HG03135 (cell line): ENCODE data around the gene NSG1.
"Not testable (repeated sequence)": the region's sequence is repeated elsewhere in the genome, so short reads cannot be mapped to it uniquely, and the experiment has no call there.

Source experiments
- ATAC-seq: cut with Tn5 transposase; IDR thresholded peaks from one replicate; pipeline ENCODE4 v1.9.1; 2021; ENCODE audit warnings: mild to moderate bottlenecking, moderate library complexity; ENCODE audit not compliant: unreplicated experiment

NSG1 gene

DNA sequence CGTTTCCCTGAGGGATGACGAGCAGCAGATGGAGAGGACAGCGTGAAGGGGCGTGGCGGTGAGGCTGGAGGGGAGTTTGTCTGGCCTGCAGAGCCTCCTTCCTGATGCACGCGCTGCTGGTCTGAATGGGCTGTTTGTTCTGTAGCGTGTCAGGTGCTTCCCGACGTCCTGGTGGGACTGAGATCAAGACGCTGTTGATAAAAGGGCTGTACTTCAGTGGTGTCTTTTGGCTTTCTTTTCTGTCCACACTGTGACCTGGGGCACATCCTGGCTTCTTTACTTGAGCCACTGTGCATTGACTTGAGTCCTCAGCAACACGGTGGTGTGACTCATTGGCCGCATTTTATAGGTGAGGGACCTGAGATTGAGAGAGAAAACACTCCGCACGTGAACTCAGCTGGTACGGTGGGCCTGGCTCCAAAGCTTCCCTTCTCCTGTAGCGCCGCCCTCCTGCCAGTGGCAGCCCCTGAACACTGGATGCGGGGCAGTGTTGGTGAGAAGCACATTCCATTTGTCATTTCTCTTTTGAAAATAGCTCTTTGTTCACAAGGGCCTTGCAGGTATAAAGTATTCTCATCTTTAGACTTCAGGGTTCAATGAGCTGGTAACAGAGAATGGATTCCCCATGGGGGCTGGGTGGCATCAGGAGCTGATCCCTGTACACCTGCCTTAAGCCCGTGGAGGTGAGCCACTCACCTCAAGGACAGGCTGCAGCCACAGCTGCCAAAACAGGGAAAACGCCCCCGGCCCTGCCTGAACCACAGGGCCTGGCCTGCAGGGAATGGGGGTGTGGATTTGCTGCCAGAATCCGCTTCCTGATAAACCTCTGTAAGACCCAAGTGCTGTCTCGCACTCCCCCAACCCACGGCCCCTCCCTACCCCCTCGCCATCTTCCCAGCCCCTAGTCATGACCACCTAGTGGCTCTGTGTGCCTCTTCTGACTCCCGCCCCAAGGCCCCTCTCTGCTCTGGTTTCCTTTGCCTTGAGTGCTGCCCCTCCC lies 29.2 kb downstream of the NSG1 start:
- no peak for ATAC-seq

DNA sequence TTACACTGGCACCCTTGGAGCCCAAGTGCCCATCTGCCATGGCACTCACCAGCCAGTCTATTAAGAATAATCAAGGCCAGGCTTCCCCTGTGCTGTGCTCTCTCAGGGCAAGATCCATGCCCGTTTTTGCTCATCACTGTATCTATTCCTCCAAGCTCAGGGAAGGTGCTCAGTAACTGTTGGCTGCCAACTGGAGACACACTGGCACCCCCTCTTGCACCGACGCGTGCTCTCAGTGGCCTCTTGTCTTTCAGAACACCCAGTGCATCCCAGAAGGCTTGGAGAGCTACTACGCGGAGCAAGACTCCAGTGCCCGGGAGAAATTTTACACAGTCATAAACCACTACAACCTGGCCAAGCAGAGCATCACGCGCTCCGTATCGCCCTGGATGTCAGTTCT lies 30.1 kb downstream of the NSG1 start:
- no peak for ATAC-seq

GRCh38 chr4:4417886-4418285 lies 31.0 kb downstream of the NSG1 start:
- ATAC-seq, result no peak

DNA sequence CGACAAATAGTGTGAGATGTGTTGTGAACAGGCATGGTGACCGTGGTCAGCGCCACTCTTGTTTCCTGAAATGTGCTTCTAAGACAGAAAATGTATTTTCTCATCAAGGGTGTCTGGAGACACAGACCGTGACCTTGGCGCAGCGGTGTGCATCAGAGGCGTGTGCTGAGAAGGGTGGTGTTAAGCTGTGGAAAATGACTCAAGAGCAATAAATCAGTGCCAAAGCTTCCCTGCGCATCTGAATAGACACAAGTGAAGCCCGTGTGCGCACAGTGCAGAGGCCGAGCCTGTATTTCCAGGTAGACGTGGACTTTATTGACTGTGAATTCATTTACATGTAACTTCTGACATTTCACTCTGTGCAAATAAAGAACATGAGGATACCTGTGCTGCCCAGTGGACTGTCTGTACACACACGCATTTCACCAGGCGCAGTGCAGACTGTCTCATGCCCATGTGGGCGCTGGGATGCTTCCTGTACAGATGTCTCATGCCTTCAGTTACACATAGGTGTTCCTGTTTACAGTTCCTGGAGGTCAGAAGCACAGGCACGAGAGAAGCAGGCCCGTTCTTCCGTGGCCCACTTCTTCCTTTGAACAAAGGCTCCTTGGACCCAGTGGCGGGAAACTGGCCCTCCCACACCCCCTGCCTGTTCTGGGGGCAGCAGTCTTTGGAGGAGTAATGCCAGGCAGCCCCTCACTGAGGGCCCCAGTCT lies 31.9 kb downstream of the NSG1 start:
- ATAC-seq, result no peak

- ATAC-seq, result no peak
Measured at GRCh38 chr4:4419896-4420295, 33.0 kb downstream of the NSG1 start.

- no peak for ATAC-seq
Measured at GRCh38 chr4:4420421-4420820, 33.5 kb downstream of the NSG1 start.

- no peak for ATAC-seq
Measured at GRCh38 chr4:4421356-4421755, 34.5 kb downstream of the NSG1 start.

GRCh38 chr4:4422117-4422516 lies 35.2 kb downstream of the NSG1 start:
- not testable (repeated sequence) for ATAC-seq

DNA sequence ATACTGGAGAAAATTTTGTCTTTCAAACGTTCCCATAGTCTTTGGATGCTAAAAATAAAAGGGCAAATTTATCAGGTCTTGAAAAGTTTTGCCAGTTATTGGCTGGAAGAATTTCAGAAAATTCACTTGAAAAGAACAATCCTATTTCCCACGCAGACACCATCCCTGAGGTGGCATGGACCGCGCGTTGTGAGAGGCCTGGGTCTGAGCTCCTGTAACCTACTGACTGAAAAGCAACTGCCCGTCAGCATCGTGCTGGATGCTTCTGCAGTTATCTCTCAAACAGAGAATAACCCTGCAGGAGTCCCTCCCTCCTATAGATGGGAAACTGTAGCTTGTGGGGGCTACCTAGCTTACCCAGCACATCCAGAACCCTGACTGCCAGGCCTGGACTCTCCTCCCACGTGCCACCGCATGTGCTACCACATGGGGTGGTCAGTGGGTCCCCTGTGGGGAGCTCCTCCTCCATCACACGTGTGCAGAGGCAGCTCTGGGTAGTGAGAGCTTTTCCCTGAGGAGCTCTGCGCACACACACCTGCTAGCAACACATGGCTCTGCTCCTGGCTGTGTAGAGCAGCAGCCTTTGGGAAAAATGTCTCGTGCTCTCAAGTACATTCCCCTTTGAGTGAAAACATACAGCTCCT lies 36.1 kb downstream of the NSG1 start:
- ATAC-seq, result no peak

GRCh38 chr4:4423706-4424498 lies 37.0 kb downstream of the NSG1 start:
- no peak for ATAC-seq

DNA sequence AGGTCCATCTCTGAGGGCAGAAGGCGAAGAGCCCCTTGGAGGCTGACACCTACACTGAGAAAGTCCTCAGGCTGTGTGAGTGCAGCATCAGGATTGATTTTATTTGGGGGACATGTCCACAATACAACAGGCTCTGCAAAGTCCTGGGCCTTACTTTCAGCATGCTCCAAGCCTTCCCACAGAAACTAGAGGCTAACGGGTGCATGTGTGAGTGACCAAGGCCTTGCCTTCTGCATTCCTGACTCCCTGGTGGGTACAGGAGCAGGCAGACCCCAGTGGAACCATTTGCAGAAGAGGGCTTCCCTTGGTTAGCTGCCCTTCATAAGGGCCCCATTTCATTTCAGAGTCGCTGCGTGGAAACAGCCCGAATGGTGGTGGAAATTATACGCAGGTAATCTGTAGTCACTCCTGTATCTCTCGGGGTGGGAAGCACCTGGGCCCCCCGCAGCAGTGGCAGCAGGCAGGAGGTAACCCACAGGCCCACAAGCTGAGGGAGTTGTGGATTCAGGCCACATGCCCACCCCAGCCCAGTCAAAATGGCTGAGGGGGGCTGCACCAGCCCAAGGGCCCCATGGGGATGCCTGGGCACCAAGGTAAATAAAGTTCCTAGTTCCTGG lies 37.7 kb downstream of the NSG1 start:
- no peak for ATAC-seq

DNA sequence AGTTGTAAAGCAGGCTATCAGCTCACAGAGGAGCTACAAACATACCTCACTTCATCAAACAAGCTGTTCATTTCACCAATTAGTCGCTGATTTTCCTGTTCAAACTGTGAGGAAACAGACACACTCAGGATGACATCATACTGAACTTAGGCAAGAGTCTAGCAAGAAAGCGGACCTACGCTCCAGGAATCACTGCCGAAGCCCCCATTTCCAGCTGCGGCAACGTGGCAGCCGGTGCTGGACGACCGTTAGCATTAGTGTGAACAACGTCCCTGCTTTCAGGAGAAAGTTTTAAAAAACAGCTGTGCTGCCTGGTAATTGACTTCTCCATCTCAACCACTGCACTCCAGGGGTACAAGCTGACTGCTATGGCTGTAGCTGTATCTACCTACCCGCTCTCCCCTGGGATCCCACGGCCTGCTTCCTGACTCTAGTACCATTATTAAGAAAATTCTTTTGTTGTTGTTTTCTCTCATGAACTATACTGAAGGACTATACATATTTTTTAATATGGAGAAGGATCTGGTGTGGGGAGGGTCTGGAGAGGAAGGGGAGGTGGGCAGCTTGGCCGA lies 38.3 kb downstream of the NSG1 start:
- ATAC-seq, result no peak

DNA sequence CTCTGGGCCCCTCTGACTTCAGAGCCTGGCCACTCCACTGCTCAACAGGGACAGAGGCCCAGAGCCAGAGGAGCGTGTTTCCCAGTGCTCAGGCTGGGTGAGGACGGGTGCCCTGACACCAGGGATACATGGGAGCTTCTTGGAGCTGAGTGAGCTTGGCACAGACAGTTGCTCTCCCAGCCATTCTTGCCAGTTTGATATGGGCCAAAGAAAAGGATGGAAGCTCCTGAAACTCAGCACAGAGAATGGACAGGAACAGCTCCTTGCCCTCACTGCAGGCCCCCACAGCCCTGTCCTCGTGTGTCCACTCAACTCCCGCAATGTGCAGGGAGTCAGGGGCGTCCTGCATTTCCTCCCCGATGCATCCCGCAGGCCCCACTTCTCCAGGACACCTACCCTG lies 38.8 kb downstream of the NSG1 start:
- no peak for ATAC-seq

- ATAC-seq, result no peak
Measured at GRCh38 chr4:4426511-4427120, 39.7 kb downstream of the NSG1 start.

GRCh38 chr4:4427121-4427870 lies 40.4 kb downstream of the NSG1 start:
- no peak for ATAC-seq

- ATAC-seq, result no peak
Measured at GRCh38 chr4:4427886-4428285, 41.0 kb downstream of the NSG1 start.

DNA sequence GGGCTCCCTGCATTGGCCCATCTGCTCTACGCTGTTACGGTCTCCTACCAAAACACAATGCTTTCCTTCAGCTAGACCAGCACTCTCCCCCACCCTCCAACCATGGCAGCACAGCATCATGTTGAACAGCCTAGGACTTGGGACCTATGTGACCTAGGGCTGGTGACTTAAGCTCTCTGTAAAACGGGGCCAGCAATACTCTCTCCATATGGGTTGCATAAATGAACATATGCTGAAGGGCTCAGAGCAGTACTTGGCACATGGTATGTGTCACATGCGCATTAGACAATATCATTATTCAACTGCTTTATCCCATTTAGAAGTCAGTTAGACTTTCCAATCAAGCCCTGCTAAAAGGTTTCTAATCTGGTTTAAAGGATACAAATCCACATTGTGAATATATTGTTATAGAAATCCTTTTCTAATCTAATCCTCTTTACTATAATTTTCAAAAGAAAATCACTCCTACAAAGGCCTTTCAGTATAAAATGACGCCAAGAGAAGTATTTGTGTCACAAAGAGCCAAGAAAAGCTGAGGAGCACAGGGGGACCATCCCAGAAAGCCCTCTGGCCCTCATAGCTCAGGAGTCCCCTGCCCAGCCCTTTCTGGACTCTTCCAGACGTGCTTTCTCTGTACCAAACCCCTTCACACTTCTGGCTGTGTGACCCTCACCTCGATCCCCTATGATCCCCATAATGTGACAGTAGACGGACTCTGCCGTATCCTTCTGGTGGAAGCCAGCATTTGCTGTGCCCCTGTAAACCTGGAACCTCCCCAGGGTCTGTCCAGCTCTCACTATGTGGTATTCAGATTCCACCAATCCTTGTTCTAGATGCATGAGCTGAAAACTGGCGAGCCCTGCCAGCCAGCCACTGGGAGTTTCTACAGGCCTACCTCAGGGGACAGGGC lies 42.3 kb downstream of the NSG1 start:
- ATAC-seq, result no peak
